ENCODE measurements around the gene METTL13. TPM values are rescaled to one million over a fixed set of nuclear protein-coding genes. Genes with fewer than 3 reads are reported as not detected.

Gene METTL13
- total and polyA plus RNA-seq, 4 donors, result 10.4 to 28.4 (median 23.8) TPM

GRCh38 chr1:171841050-171841910 lies 59.8 kb downstream of the METTL13 start, which contains the start of gene DNM3:
Gene DNM3, plus strand, starts transcription at chr1:171841498. Its CDS starts 159 bp downstream, at chr1:171841657.
- peak within 1 kb of the TSS in 1 of 2 donors; percentile 95 for H3K27ac ChIP-seq (ENCODE audit: low read depth in 1 of 2, low read length in 1 of 2)
- DNase-seq (peak; percentile 90 to 93 (median 91)), ATAC-seq (ENCODE audit: insufficient read depth, low FRiP score) (peak; percentile 99)
- peaks cover 0 to 22% (median 0%) of the 10 kb centered on the region in 3 donors for H3K27me3 ChIP-seq (ENCODE audit: control insufficient read depth in 3 of 3, insufficient read depth in 3 of 3, low read length in 2 of 3)
- no peaks in the 10 kb centered on the region for H3K36me3 ChIP-seq (ENCODE audit: control insufficient read depth in 4 of 4, insufficient read depth in 4 of 4, low read length in 4 of 4)
- H3K9ac ChIP-seq (ENCODE audit: insufficient read depth in 1 of 2, low read length in 2 of 2), result peak within 1 kb of the TSS in 1 of 2 donors; percentile 16
- no peaks in the 10 kb centered on the region for H3K9me3 ChIP-seq (ENCODE audit: control insufficient read depth in 4 of 4, insufficient read depth in 3 of 4, low read length in 3 of 4)
- H3K4me1 ChIP-seq (ENCODE audit: control insufficient read depth in 5 of 5, insufficient read depth in 5 of 5, low read length in 5 of 5), result peaks cover 0 to 10% (median 0%) of the 10 kb centered on the region in 5 donors
- no peak for TF ChIP-seq CTCF (IDR thresholded peaks at IDR 0.05; ENCODE audit: control extremely low read depth, extremely low read depth)
- peak within 1 kb of the TSS; percentile 95 for H3K4me3 ChIP-seq
- 1% methylated on average over 74 to 85 of the region's 85 CpGs for WGBS, 2 donors

- peak overlapping the region in 1 of 2 donors; percentile 85 for H3K27ac ChIP-seq (ENCODE audit: low read depth in 1 of 2, low read length in 1 of 2)
- DNase-seq (peak; percentile 45 to 61 (median 56)), ATAC-seq (ENCODE audit: insufficient read depth, low FRiP score) (no peak)
- peak overlapping the region; percentile 95 for H3K4me3 ChIP-seq
- H3K4me1 ChIP-seq (ENCODE audit: control insufficient read depth in 5 of 5, insufficient read depth in 5 of 5, low read length in 5 of 5), result peaks cover 0 to 10% (median 0%) of the 10 kb centered on the region in 5 donors
- peaks cover 0 to 22% (median 0%) of the 10 kb centered on the region in 3 donors for H3K27me3 ChIP-seq (ENCODE audit: control insufficient read depth in 3 of 3, insufficient read depth in 3 of 3, low read length in 2 of 3)
- no peaks in the 10 kb centered on the region for H3K36me3 ChIP-seq (ENCODE audit: control insufficient read depth in 4 of 4, insufficient read depth in 4 of 4, low read length in 4 of 4)
- H3K9ac ChIP-seq (ENCODE audit: insufficient read depth in 1 of 2, low read length in 2 of 2), result peak overlapping the region in 1 of 2 donors; percentile 16
- H3K9me3 ChIP-seq (ENCODE audit: control insufficient read depth in 4 of 4, insufficient read depth in 3 of 4, low read length in 3 of 4), result no peaks in the 10 kb centered on the region
- 2% methylated on average over 22 to 40 of the region's 40 CpGs for WGBS, 2 donors
- no peak for TF ChIP-seq CTCF (IDR thresholded peaks at IDR 0.05; ENCODE audit: control extremely low read depth, extremely low read depth)
Observed at GRCh38 chr1:171841931-171842761, 60.7 kb downstream of the METTL13 start.

- H3K36me3 ChIP-seq (ENCODE audit: control insufficient read depth in 4 of 4, insufficient read depth in 4 of 4, low read length in 4 of 4), result peaks cover 0 to 1% (median 0%) of the 10 kb centered on the region in 4 donors
- peaks cover 0 to 16% (median 0%) of the 10 kb centered on the region in 5 donors for H3K4me1 ChIP-seq (ENCODE audit: control insufficient read depth in 5 of 5, insufficient read depth in 5 of 5, low read length in 5 of 5)
- H3K27ac ChIP-seq (ENCODE audit: low read depth in 1 of 2, low read length in 1 of 2), result no peak overlapping the region
- no peak overlapping the region for H3K4me3 ChIP-seq
- WGBS, 2 donors, result 79 to 83% methylated on average over 2 of the region's 2 CpGs
- DNase-seq, result no peak
- peaks cover 0 to 19% (median 0%) of the 10 kb centered on the region in 3 donors for H3K27me3 ChIP-seq (ENCODE audit: control insufficient read depth in 3 of 3, insufficient read depth in 3 of 3, low read length in 2 of 3)
- no peak overlapping the region for H3K9ac ChIP-seq (ENCODE audit: insufficient read depth in 1 of 2, low read length in 2 of 2)
- H3K9me3 ChIP-seq (ENCODE audit: control insufficient read depth in 4 of 4, insufficient read depth in 3 of 4, low read length in 3 of 4), result no peaks in the 10 kb centered on the region
- no peak for ATAC-seq (ENCODE audit: insufficient read depth, low FRiP score)
- no peak for TF ChIP-seq CTCF (IDR thresholded peaks at IDR 0.05; ENCODE audit: control extremely low read depth, extremely low read depth)
Observed at GRCh38 chr1:171844381-171844780, 62.9 kb downstream of the METTL13 start.
